Measurements from ENCODE around the gene CD40.

The CD40 gene

GRCh38 chr20:46114449-46114848 lies 3.7 kb upstream of the CD40 start:
- no peak overlapping the region for H3K9ac ChIP-seq
- no peak overlapping the region for H3K4me2 ChIP-seq (ENCODE audit: low read length)
- peaks cover 12% of the 10 kb centered on the region for H3K4me1 ChIP-seq
- H3K79me2 ChIP-seq, result peaks cover 5% of the 10 kb centered on the region
- H2AFZ ChIP-seq, result no peak overlapping the region
- no peaks in the 10 kb centered on the region for H3K9me3 ChIP-seq (ENCODE audit: control insufficient read depth, low read length)
- H3K27me3 ChIP-seq (ENCODE audit: control insufficient read depth, insufficient read depth, low read length), result no peaks in the 10 kb centered on the region
- TF ChIP-seq CTCF (IDR thresholded peaks at IDR 0.05), result no peak
- no peak overlapping the region for H3K27ac ChIP-seq
- no peak overlapping the region for H3K4me3 ChIP-seq (ENCODE audit: low read depth, low read length)
- no peaks in the 10 kb centered on the region for H3K36me3 ChIP-seq (ENCODE audit: control insufficient read depth, insufficient read depth, low read length)

GRCh38 chr20:46118481-46119020 lies 437 bp downstream of the CD40 start:
- no peaks in the 10 kb centered on the region for H3K27me3 ChIP-seq (ENCODE audit: control insufficient read depth, insufficient read depth, low read length)
- peaks cover 5% of the 10 kb centered on the region for H3K79me2 ChIP-seq
- no peaks in the 10 kb centered on the region for H3K9me3 ChIP-seq (ENCODE audit: control insufficient read depth, low read length)
- peaks cover 39% of the 10 kb centered on the region for H3K4me1 ChIP-seq
- H3K27ac ChIP-seq, result peak overlapping the region; percentile 92
- H3K9ac ChIP-seq, result peak overlapping the region; percentile 74
- H2AFZ ChIP-seq, result peak overlapping the region; percentile 95
- no peak for TF ChIP-seq CTCF (IDR thresholded peaks at IDR 0.05)
- peak overlapping the region; percentile 96 for H3K4me2 ChIP-seq (ENCODE audit: low read length)
- no peaks in the 10 kb centered on the region for H3K36me3 ChIP-seq (ENCODE audit: control insufficient read depth, insufficient read depth, low read length)
- peak overlapping the region; percentile 72 for H3K4me3 ChIP-seq (ENCODE audit: low read depth, low read length)

- peaks cover 39% of the 10 kb centered on the region for H3K4me1 ChIP-seq
- H2AFZ ChIP-seq, result peak overlapping the region; percentile 95
- H3K9ac ChIP-seq, result peak overlapping the region; percentile 74
Measured at GRCh38 chr20:46119028-46119546, 973 bp downstream of the CD40 start.

GRCh38 chr20:46119547-46119946 lies 1.4 kb downstream of the CD40 start:
- Histone ChIP-seq H3K27me3 (ENCODE audit: control insufficient read depth, insufficient read depth, low read length) (no peaks in the 10 kb centered on the region), H2AFZ (no peak overlapping the region), H3K9me3 (ENCODE audit: control insufficient read depth, low read length) (no peaks in the 10 kb centered on the region), H3K79me2 (peaks cover 5% of the 10 kb centered on the region), H3K9ac (no peak overlapping the region), H3K27ac (peak overlapping the region; percentile 92), H3K4me1 (peaks cover 39% of the 10 kb centered on the region), H3K4me3 (ENCODE audit: low read depth, low read length) (peak overlapping the region; percentile 72), H3K4me2 (ENCODE audit: low read length) (peak overlapping the region; percentile 96), H3K36me3 (ENCODE audit: control insufficient read depth, insufficient read depth, low read length) (no peaks in the 10 kb centered on the region)
- TF ChIP-seq CTCF (IDR thresholded peaks at IDR 0.05), result no peak

More at GRCh38 chr20:46119028-46119546, 973 bp downstream of the CD40 start:
- TF ChIP-seq CTCF (IDR thresholded peaks at IDR 0.05), result no peak
- Histone ChIP-seq H3K9me3 (ENCODE audit: control insufficient read depth, low read length) (no peaks in the 10 kb centered on the region), H3K36me3 (ENCODE audit: control insufficient read depth, insufficient read depth, low read length) (no peaks in the 10 kb centered on the region), H3K79me2 (peaks cover 5% of the 10 kb centered on the region), H3K27me3 (ENCODE audit: control insufficient read depth, insufficient read depth, low read length) (no peaks in the 10 kb centered on the region), H3K27ac (peak overlapping the region; percentile 92), H3K4me2 (ENCODE audit: low read length) (peak overlapping the region; percentile 96), H3K4me3 (ENCODE audit: low read depth, low read length) (peak overlapping the region; percentile 72)

GRCh38 chr20:46120136-46120535 lies 2.0 kb downstream of the CD40 start:
- Histone ChIP-seq H3K9me3 (ENCODE audit: control insufficient read depth, low read length) (no peaks in the 10 kb centered on the region), H3K9ac (no peak overlapping the region), H3K36me3 (ENCODE audit: control insufficient read depth, insufficient read depth, low read length) (no peaks in the 10 kb centered on the region), H3K4me3 (ENCODE audit: low read depth, low read length) (no peak overlapping the region), H3K27me3 (ENCODE audit: control insufficient read depth, insufficient read depth, low read length) (no peaks in the 10 kb centered on the region), H3K79me2 (peaks cover 7% of the 10 kb centered on the region), H2AFZ (no peak overlapping the region), H3K4me2 (ENCODE audit: low read length) (peak overlapping the region; percentile 96), H3K27ac (peak overlapping the region; percentile 92), H3K4me1 (peaks cover 39% of the 10 kb centered on the region)
- TF ChIP-seq CTCF (IDR thresholded peaks at IDR 0.05), result no peak

Measured in parathyroid adenoma (tissue), 2 donors.